K562 (cell line): ENCODE results near the gene BLZF1. TPM values are rescaled to one million over a fixed set of nuclear protein-coding genes. Genes with fewer than 3 reads are reported as not detected.

Experiments
- CHD2 ChIP-seq: IDR thresholded peaks from 2 replicates; pipeline ENCODE4 v1.6.1; 2011; ENCODE audit warnings: low read depth, low read length
- DIDO1 ChIP-seq: fragments of 450-650 bp; IDR thresholded peaks from 2 replicates; pipeline ENCODE4 v1.6.1; 2016; ENCODE audit warnings: low read depth, missing biosample characterization, missing genetic modification characterization
- FOXK2 ChIP-seq, 2 experiments: fragments of 450-650 bp; IDR thresholded peaks in 1 of 2; conservative IDR thresholded peaks in 1 of 2; 2 replicates each; pipeline ENCODE4 v1.6.1; 2016; ENCODE audit warnings: low read depth in 2 of 2, mild to moderate bottlenecking in 1 of 2
- GTF2B ChIP-seq: IDR thresholded peaks from 2 replicates; pipeline ENCODE4 v1.6.1; 2011; ENCODE audit not compliant: insufficient read length; ENCODE audit errors: extremely low read depth
- KHSRP ChIP-seq: fragments of 450-650 bp; IDR thresholded peaks from 2 replicates; pipeline ENCODE4 v1.6.1; 2017
- LEF1 ChIP-seq: fragments of 450-650 bp; IDR thresholded peaks from 2 replicates; pipeline ENCODE4 v1.6.1; 2016; ENCODE audit warnings: mild to moderate bottlenecking
- NUFIP1 ChIP-seq: fragments of 450-650 bp; IDR thresholded peaks from 2 replicates; pipeline ENCODE4 v1.6.1; 2018; ENCODE audit not compliant: partially characterized antibody
- PURB ChIP-seq: sonication (generic); formaldehyde crosslinking; IDR thresholded peaks from 2 replicates; pipeline ENCODE4 v1.9.0; 2021; ENCODE audit warnings: low read depth, mild to moderate bottlenecking, missing genetic modification reagents
- RBBP5 ChIP-seq: fragments of 200-600 bp; sonication (generic); IDR thresholded peaks from 2 replicates; pipeline ENCODE4 v1.6.1; 2012; ENCODE audit warnings: borderline replicate concordance, mild to moderate bottlenecking, low read length, control low read depth, inconsistent platforms; ENCODE audit not compliant: insufficient read depth, poor library complexity, severe bottlenecking
- ZC3H11A ChIP-seq: IDR thresholded peaks from 2 replicates; pipeline ENCODE4 v1.6.1; 2012; ENCODE audit warnings: low read depth, low read length, improper control_type of control experiment
- ZNF282 ChIP-seq: sonication (generic); formaldehyde crosslinking; IDR thresholded peaks from 2 replicates; pipeline ENCODE4 v1.8.1; 2023; ENCODE audit warnings: missing genetic modification reagents
- ZSCAN32 ChIP-seq: fragments of 450-650 bp; formaldehyde crosslinking; IDR thresholded peaks from 2 replicates; pipeline ENCODE4 v1.4.0; 2020; ENCODE audit warnings: mild to moderate bottlenecking, moderate library complexity
- polyA plus RNA-seq, 8 experiments: library from polyadenylated mRNA; depleted of rRNA in 4 of 8; stranded (reverse) in 5 of 8; unstranded in 3 of 8; fragments of >200 nt; fragmentation: Nextera tagmentation in 2 of 8; fragmentation: Illumina TruSeq in 1 of 8; extraction: Ambion mirVana in 2 of 8; extraction: Trizol in 1 of 8; gene quantifications; 2 replicates each; pipeline versions ENCODE4 v1.2.1 to v1.2.3, GENCODE V29; 2011 to 2014; ENCODE audit warnings: inconsistent platforms in 1 of 8, missing spikeins in 1 of 8
- total RNA-seq, 7 experiments: library from RNA; depleted of rRNA in 6 of 7; stranded (reverse); fragments of >200 nt in 6 of 7; fragmentation: Illumina TruSeq in 2 of 7; extraction: Trizol in 2 of 7; gene quantifications; 2 replicates each; pipeline versions ENCODE4 v1.2.1 to v1.2.3, GENCODE V29; 2011 to 2021; ENCODE audit warnings: low replicate concordance in 1 of 7
- TF ChIP-seq, protein P1 (sequence below), 2 experiments: IDR thresholded peaks; 2 replicates each; pipeline ENCODE4 v1.6.1; 2012; ENCODE audit warnings: improper control_type of control experiment in 2 of 2, low read depth in 2 of 2, low read length in 2 of 2, borderline replicate concordance in 1 of 2
- TF ChIP-seq, protein P2 (sequence below): fragments of 450-650 bp; IDR thresholded peaks from 2 replicates; pipeline ENCODE4 v1.6.1; 2017; ENCODE audit warnings: antibody characterized with exemption, mild to moderate bottlenecking
- TF ChIP-seq, protein P3 (sequence below): fragments of 250-450 bp; sonication (Bioruptor Pico); IDR thresholded peaks from 2 replicates; pipeline ENCODE4 v1.8.0; 2021; ENCODE audit warnings: mild to moderate bottlenecking, moderate library complexity
- TF ChIP-seq, protein P4 (sequence below): fragments of 450-650 bp; conservative IDR thresholded peaks from 2 replicates; pipeline ENCODE4 v1.6.1; 2016; ENCODE audit warnings: missing genetic modification characterization, low read depth, mild to moderate bottlenecking, control low read depth, missing compliant biosample characterization

Gene BLZF1
- total and polyA plus RNA-seq, 9 of the 15 experiments (the other 6 are each of a cell fraction or from before 2014, with no cell fraction given): 20.5 to 32.8 (median 25.3) TPM

DNA sequence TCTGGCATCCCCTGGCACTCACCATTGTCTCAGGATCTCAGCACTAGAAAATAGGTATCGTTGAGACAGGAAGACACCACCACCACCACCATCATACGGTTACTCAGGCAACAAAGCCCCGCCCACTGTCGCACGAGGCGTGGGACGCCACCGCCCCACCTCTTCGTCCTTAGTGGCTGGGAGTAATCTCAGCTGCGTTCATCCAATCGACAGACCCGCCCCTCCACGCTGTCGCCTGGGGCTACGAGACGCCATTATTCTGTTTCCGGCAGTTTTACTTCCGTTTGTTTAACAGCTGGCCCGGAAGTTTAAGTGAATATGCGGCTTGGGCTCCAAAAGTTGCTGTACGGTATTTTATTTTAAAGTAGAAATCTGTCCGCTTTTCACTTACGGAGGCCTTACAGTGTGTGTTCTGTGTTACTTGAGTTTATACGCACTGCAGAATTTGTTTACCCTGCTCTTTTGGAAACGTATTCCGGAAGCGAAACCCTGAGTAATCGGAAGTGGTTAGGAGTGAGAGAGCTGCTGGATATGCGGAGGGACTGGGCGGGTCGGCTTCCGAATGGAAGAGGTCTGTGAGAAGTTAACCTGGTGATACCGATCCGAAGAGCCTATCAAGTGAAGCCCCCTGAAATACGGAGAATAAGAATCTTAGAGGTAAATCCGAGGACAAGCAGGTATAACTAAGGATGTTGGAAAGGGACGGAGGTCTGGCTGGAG lies at the start of gene BLZF1, which contains the start of gene NME7 (continued):
- TF ChIP-seq, protein P1, sequence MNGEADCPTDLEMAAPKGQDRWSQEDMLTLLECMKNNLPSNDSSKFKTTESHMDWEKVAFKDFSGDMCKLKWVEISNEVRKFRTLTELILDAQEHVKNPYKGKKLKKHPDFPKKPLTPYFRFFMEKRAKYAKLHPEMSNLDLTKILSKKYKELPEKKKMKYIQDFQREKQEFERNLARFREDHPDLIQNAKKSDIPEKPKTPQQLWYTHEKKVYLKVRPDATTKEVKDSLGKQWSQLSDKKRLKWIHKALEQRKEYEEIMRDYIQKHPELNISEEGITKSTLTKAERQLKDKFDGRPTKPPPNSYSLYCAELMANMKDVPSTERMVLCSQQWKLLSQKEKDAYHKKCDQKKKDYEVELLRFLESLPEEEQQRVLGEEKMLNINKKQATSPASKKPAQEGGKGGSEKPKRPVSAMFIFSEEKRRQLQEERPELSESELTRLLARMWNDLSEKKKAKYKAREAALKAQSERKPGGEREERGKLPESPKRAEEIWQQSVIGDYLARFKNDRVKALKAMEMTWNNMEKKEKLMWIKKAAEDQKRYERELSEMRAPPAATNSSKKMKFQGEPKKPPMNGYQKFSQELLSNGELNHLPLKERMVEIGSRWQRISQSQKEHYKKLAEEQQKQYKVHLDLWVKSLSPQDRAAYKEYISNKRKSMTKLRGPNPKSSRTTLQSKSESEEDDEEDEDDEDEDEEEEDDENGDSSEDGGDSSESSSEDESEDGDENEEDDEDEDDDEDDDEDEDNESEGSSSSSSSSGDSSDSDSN (IDR thresholded peaks at IDR 0.05; ENCODE audit: borderline replicate concordance in 1 of 2, low read depth in 2 of 2, low read length in 2 of 2): peak in 1 of 2 experiments; percentile 57; a peak in 1 of 4 replicates
- TF ChIP-seq KHSRP (no peak), CHD2 (no peak), NUFIP1 (no peak), ZSCAN32 (CRISPR knock-in tag) (no peak), ZC3H11A (no peak), PURB (no peak), GTF2B (no peak), FOXK2 (conservative IDR thresholded peaks at IDR 0.05 in 1 of 2, IDR thresholded peaks at IDR 0.05 in 1 of 2; ENCODE audit: low read depth in 2 of 2) (peak; percentile 86 to 89), DIDO1 (peak; percentile 89), ZNF282 (no peak), RBBP5 (peak; percentile 85), LEF1 (no peak)
- TF ChIP-seq, protein P2, sequence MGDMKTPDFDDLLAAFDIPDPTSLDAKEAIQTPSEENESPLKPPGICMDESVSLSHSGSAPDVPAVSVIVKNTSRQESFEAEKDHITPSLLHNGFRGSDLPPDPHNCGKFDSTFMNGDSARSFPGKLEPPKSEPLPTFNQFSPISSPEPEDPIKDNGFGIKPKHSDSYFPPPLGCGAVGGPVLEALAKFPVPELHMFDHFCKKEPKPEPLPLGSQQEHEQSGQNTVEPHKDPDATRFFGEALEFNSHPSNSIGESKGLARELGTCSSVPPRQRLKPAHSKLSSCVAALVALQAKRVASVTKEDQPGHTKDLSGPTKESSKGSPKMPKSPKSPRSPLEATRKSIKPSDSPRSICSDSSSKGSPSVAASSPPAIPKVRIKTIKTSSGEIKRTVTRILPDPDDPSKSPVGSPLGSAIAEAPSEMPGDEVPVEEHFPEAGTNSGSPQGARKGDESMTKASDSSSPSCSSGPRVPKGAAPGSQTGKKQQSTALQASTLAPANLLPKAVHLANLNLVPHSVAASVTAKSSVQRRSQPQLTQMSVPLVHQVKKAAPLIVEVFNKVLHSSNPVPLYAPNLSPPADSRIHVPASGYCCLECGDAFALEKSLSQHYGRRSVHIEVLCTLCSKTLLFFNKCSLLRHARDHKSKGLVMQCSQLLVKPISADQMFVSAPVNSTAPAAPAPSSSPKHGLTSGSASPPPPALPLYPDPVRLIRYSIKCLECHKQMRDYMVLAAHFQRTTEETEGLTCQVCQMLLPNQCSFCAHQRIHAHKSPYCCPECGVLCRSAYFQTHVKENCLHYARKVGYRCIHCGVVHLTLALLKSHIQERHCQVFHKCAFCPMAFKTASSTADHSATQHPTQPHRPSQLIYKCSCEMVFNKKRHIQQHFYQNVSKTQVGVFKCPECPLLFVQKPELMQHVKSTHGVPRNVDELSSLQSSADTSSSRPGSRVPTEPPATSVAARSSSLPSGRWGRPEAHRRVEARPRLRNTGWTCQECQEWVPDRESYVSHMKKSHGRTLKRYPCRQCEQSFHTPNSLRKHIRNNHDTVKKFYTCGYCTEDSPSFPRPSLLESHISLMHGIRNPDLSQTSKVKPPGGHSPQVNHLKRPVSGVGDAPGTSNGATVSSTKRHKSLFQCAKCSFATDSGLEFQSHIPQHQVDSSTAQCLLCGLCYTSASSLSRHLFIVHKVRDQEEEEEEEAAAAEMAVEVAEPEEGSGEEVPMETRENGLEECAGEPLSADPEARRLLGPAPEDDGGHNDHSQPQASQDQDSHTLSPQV: no peak
- TF ChIP-seq, protein P3, sequence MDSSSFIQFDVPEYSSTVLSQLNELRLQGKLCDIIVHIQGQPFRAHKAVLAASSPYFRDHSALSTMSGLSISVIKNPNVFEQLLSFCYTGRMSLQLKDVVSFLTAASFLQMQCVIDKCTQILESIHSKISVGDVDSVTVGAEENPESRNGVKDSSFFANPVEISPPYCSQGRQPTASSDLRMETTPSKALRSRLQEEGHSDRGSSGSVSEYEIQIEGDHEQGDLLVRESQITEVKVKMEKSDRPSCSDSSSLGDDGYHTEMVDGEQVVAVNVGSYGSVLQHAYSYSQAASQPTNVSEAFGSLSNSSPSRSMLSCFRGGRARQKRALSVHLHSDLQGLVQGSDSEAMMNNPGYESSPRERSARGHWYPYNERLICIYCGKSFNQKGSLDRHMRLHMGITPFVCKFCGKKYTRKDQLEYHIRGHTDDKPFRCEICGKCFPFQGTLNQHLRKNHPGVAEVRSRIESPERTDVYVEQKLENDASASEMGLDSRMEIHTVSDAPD (CRISPR knock-in tag): no peak
- TF ChIP-seq, protein P4, sequence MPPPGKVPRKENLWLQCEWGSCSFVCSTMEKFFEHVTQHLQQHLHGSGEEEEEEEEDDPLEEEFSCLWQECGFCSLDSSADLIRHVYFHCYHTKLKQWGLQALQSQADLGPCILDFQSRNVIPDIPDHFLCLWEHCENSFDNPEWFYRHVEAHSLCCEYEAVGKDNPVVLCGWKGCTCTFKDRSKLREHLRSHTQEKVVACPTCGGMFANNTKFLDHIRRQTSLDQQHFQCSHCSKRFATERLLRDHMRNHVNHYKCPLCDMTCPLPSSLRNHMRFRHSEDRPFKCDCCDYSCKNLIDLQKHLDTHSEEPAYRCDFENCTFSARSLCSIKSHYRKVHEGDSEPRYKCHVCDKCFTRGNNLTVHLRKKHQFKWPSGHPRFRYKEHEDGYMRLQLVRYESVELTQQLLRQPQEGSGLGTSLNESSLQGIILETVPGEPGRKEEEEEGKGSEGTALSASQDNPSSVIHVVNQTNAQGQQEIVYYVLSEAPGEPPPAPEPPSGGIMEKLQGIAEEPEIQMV (tag): no peak
